Hepatocyte (in vitro differentiated cells): ENCODE measurements around the gene NMRAL1. TPM values are rescaled to one million over a fixed set of nuclear protein-coding genes. Genes with fewer than 3 reads are reported as not detected.

Source experiments
- DNase-seq: peaks from one replicate; pipeline ENCODE4 v3.0.0-alpha.2; 2016; ENCODE audit warnings: low spot score
- H2AFZ ChIP-seq: fragments of 200-600 bp; sonication (generic); 2 replicates; pipeline ENCODE4 v1.6.0; 2016; ENCODE audit warnings: antibody characterized with exemption, mild to moderate bottlenecking
- H3K27ac ChIP-seq: fragments of 200-600 bp; sonication (generic); 2 replicates; pipeline ENCODE4 v1.5.1; 2016; ENCODE audit warnings: mild to moderate bottlenecking
- H3K27me3 ChIP-seq: fragments of 200-600 bp; sonication (generic); 2 replicates; pipeline ENCODE4 v1.6.1; 2016
- H3K36me3 ChIP-seq: fragments of 200-600 bp; sonication (generic); replicated peaks from 2 replicates; pipeline ENCODE4 v1.5.1; 2016; ENCODE audit warnings: low read depth; ENCODE audit not compliant: insufficient read depth
- H3K4me1 ChIP-seq: fragments of 200-600 bp; sonication (generic); 2 replicates; pipeline ENCODE4 v1.5.1; 2016; ENCODE audit warnings: mild to moderate bottlenecking, moderate library complexity; ENCODE audit not compliant: insufficient read depth
- H3K4me2 ChIP-seq: fragments of 200-600 bp; sonication (generic); 2 replicates; pipeline ENCODE4 v1.6.0; 2016
- H3K4me3 ChIP-seq: fragments of 200-600 bp; sonication (generic); 2 replicates; pipeline ENCODE4 v1.5.1; 2016; ENCODE audit warnings: mild to moderate bottlenecking
- H3K79me2 ChIP-seq: fragments of 200-600 bp; sonication (generic); 2 replicates; pipeline ENCODE4 v1.6.0; 2017; ENCODE audit warnings: mild to moderate bottlenecking
- H3K9me2 ChIP-seq: fragments of 200-600 bp; sonication (generic); replicated peaks from 2 replicates; pipeline ENCODE4 v1.6.0; 2017; ENCODE audit warnings: mild to moderate bottlenecking; ENCODE audit not compliant: insufficient read depth
- H3K9me3 ChIP-seq: fragments of 200-600 bp; sonication (generic); 2 replicates; pipeline ENCODE4 v1.5.1; 2016; ENCODE audit warnings: low read depth, mild to moderate bottlenecking
- H4K20me1 ChIP-seq: fragments of 200-600 bp; sonication (generic); 2 replicates; pipeline ENCODE4 v1.6.0; 2016; ENCODE audit warnings: mild to moderate bottlenecking; ENCODE audit not compliant: insufficient read depth, poor library complexity, severe bottlenecking
- CTCF ChIP-seq: fragments of 200-600 bp; sonication (generic); IDR thresholded peaks from 2 replicates; pipeline ENCODE4 v1.5.1; 2016; ENCODE audit warnings: antibody characterized with exemption, mild to moderate bottlenecking; ENCODE audit not compliant: poor library complexity
- EZH2 ChIP-seq: fragments of 200-600 bp; sonication (generic); IDR thresholded peaks from 2 replicates; pipeline ENCODE4 v1.6.1; 2016; ENCODE audit warnings: antibody characterized with exemption, mild to moderate bottlenecking, borderline replicate concordance
- EZH2phosphoT487 ChIP-seq: fragments of 200-600 bp; sonication (generic); IDR thresholded peaks from one replicate; pipeline ENCODE4 v1.6.1; 2018; ENCODE audit warnings: antibody characterized with exemption, mild to moderate bottlenecking, low read depth, moderate library complexity; ENCODE audit not compliant: unreplicated experiment, severe bottlenecking
- WGBS: methylation state at CpG from one replicate; pipeline ENCODE4 v1.1.6; 2016; ENCODE audit warnings: low lambda C conversion rate; ENCODE audit errors: missing lambda C conversion rate; 5-methylcytosine and 5-hydroxymethylcytosine counted together
- polyA plus RNA-seq: library from polyadenylated mRNA; unstranded; fragments of >200 nt; fragmentation: Nextera tagmentation; extraction: Ambion mirVana; gene quantifications from 2 replicates; pipeline ENCODE4 v1.2.1, GENCODE V29; 2016
- total RNA-seq: library from RNA; depleted of rRNA; stranded (reverse); fragments of >200 nt; gene quantifications from 2 replicates; pipeline ENCODE4 v1.2.3, GENCODE V29; 2014

NMRAL1 gene
- total and polyA plus RNA-seq, 2 experiments from 2014 or later, result 47.5 to 47.6 TPM

- no peaks in the 10 kb centered on the region for H3K9me3 ChIP-seq
- TF ChIP-seq EZH2phosphoT487, result no peak
- no peak for TF ChIP-seq EZH2
- TF ChIP-seq CTCF, result no peak
- no peak overlapping the region for H3K27ac ChIP-seq
- no peaks in the 10 kb centered on the region for H4K20me1 ChIP-seq
- DNase-seq, result no peak
- peaks cover 8% of the 10 kb centered on the region for H3K4me1 ChIP-seq
- H2AFZ ChIP-seq, result no peak overlapping the region
- H3K79me2 ChIP-seq, result peaks cover 97% of the 10 kb centered on the region
- H3K9me2 ChIP-seq, result no peaks in the 10 kb centered on the region
- H3K36me3 ChIP-seq, result no peaks in the 10 kb centered on the region
- WGBS, result 85% methylated on average over 5 of the region's 6 CpGs
- H3K4me3 ChIP-seq, result no peak overlapping the region
- H3K27me3 ChIP-seq, result no peaks in the 10 kb centered on the region
- H3K4me2 ChIP-seq, result no peak overlapping the region
Observed at GRCh38 chr16:4494746-4495490, 20.5 kb upstream of the NMRAL1 start.

- no peak overlapping the region for H3K27ac ChIP-seq
- peaks cover 3% of the 10 kb centered on the region for H3K4me1 ChIP-seq
- no peaks in the 10 kb centered on the region for H4K20me1 ChIP-seq
- H3K9me2 ChIP-seq, result no peaks in the 10 kb centered on the region
- 95% methylated on average over 4 of the region's 4 CpGs for WGBS
- TF ChIP-seq CTCF, result no peak
- TF ChIP-seq EZH2phosphoT487, result no peak
- no peak for TF ChIP-seq EZH2
- H3K4me3 ChIP-seq, result no peak overlapping the region
- no peaks in the 10 kb centered on the region for H3K9me3 ChIP-seq
- no peaks in the 10 kb centered on the region for H3K27me3 ChIP-seq
- no peak for DNase-seq
- peaks cover 77% of the 10 kb centered on the region for H3K79me2 ChIP-seq
- H3K36me3 ChIP-seq, result no peaks in the 10 kb centered on the region
- no peak overlapping the region for H2AFZ ChIP-seq
- H3K4me2 ChIP-seq, result no peak overlapping the region
Observed at GRCh38 chr16:4491898-4492297, 17.5 kb upstream of the NMRAL1 start.

GRCh38 chr16:4489030-4489429 is 14.6 kb upstream of the NMRAL1 start:
- 80% methylated on average over 5 of the region's 5 CpGs for WGBS
- H2AFZ ChIP-seq, result no peak overlapping the region
- DNase-seq, result no peak
- no peak overlapping the region for H3K4me3 ChIP-seq
- peaks cover 10% of the 10 kb centered on the region for H3K4me1 ChIP-seq
- TF ChIP-seq EZH2phosphoT487 (no peak), EZH2 (no peak), CTCF (no peak)
- no peaks in the 10 kb centered on the region for H3K27me3 ChIP-seq
- peaks cover 66% of the 10 kb centered on the region for H3K79me2 ChIP-seq
- H3K9me3 ChIP-seq, result no peaks in the 10 kb centered on the region
- no peaks in the 10 kb centered on the region for H3K9me2 ChIP-seq
- no peaks in the 10 kb centered on the region for H3K36me3 ChIP-seq
- H3K27ac ChIP-seq, result peak overlapping the region; percentile 66
- H3K4me2 ChIP-seq, result no peak overlapping the region
- peaks cover 2% of the 10 kb centered on the region for H4K20me1 ChIP-seq
